Stimulated activated CD4-positive, alpha-beta T cell treated with anti-CD3 and anti-CD28 coated beads, TNF-alpha, amount 100 ng/mL, for 48 hours (primary cell): ENCODE results near the gene GDI2.
"Not testable (repeated sequence)": the region's sequence is repeated elsewhere in the genome, so short reads cannot be mapped to it uniquely, and the experiment has no call there.

ENCODE experiments used
- DNase-seq, 3 donors: peaks; one replicate each; pipeline ENCODE4 v3.0.0-alpha.2; 2020; ENCODE audit warnings: low read depth in 3 of 3

The GDI2 gene

GRCh38 chr10:5783300-5783699 lies 29.9 kb downstream of the GDI2 start:
- DNase-seq = no peak

- no peak for DNase-seq
Measured at GRCh38 chr10:5782174-5782573, 31.1 kb downstream of the GDI2 start.

GRCh38 chr10:5779730-5780129 lies 33.5 kb downstream of the GDI2 start:
- DNase-seq = no peak

GRCh38 chr10:5777758-5778157 lies 35.5 kb downstream of the GDI2 start:
- DNase-seq = not testable (repeated sequence)

GRCh38 chr10:5776881-5777197 lies 36.4 kb downstream of the GDI2 start:
- no peak for DNase-seq

- DNase-seq = no peak
Measured at GRCh38 chr10:5776136-5776880, 36.9 kb downstream of the GDI2 start.

GRCh38 chr10:5775685-5776084 lies 37.5 kb downstream of the GDI2 start:
- peak; percentile 41 to 69 (median 65) for DNase-seq

GRCh38 chr10:5774987-5775620 lies 38.1 kb downstream of the GDI2 start:
- no peak for DNase-seq

- DNase-seq = no peak
Measured at GRCh38 chr10:5766189-5766588, 47.0 kb downstream of the GDI2 start.

- no peak for DNase-seq
Measured at GRCh38 chr10:5765617-5766016, 47.6 kb downstream of the GDI2 start.

GRCh38 chr10:5764422-5765297 lies 48.6 kb downstream of the GDI2 start:
- DNase-seq = peak in 1 of 3 donors; percentile 13

- no peak for DNase-seq
Measured at GRCh38 chr10:5762531-5762930, 50.7 kb downstream of the GDI2 start.

- no peak for DNase-seq
Measured at GRCh38 chr10:5761220-5761619, 52.0 kb downstream of the GDI2 start.

GRCh38 chr10:5760515-5760914 lies 52.7 kb downstream of the GDI2 start:
- DNase-seq = no peak

GRCh38 chr10:5758927-5759326 lies 54.3 kb downstream of the GDI2 start:
- no peak for DNase-seq

- no peak for DNase-seq
Measured at GRCh38 chr10:5757766-5758517, 55.3 kb downstream of the GDI2 start.

- DNase-seq = no peak
Measured at GRCh38 chr10:5752301-5752871, 60.8 kb downstream of the GDI2 start.

- no peak for DNase-seq
Measured at GRCh38 chr10:5751601-5752253, 61.5 kb downstream of the GDI2 start.

- DNase-seq = no peak
Measured at GRCh38 chr10:5748394-5748803, 64.8 kb downstream of the GDI2 start.

GRCh38 chr10:5746197-5746596 lies 67.0 kb downstream of the GDI2 start:
- no peak for DNase-seq

- DNase-seq = no peak
Measured at GRCh38 chr10:5744849-5745248, 68.4 kb downstream of the GDI2 start.
